Putamen (tissue), 1 donor: Measurements from ENCODE around the gene SORL1.

Source experiments
- DNase-seq: peaks from one replicate; pipeline ENCODE4 v3.0.0-alpha.2; 2016; ENCODE audit warnings: low spot score

SORL1 gene

GRCh38 chr11:121429556-121429955 lies 22.6 kb upstream of the SORL1 start:
- no peak for DNase-seq

GRCh38 chr11:121431820-121432526 lies 20.1 kb upstream of the SORL1 start:
- DNase-seq, result no peak

- no peak for DNase-seq
Measured at GRCh38 chr11:121435132-121435531, 17.0 kb upstream of the SORL1 start.

GRCh38 chr11:121435551-121436511 lies 16.3 kb upstream of the SORL1 start:
- DNase-seq, result no peak

GRCh38 chr11:121437018-121437685 lies 15.0 kb upstream of the SORL1 start:
- no peak for DNase-seq

GRCh38 chr11:121437686-121438078 lies 14.4 kb upstream of the SORL1 start:
- no peak for DNase-seq

- no peak for DNase-seq
Measured at GRCh38 chr11:121439337-121439736, 12.8 kb upstream of the SORL1 start.

GRCh38 chr11:121439759-121440158 lies 12.4 kb upstream of the SORL1 start:
- DNase-seq, result no peak

- no peak for DNase-seq
Measured at GRCh38 chr11:121441521-121441920, 10.6 kb upstream of the SORL1 start.

GRCh38 chr11:121443688-121444275 lies 8.3 kb upstream of the SORL1 start:
- DNase-seq, result no peak

GRCh38 chr11:121444526-121444925 lies 7.6 kb upstream of the SORL1 start:
- DNase-seq, result no peak

GRCh38 chr11:121445071-121445768 lies 6.9 kb upstream of the SORL1 start:
- no peak for DNase-seq

- DNase-seq, result no peak
Measured at GRCh38 chr11:121446752-121447156, 5.4 kb upstream of the SORL1 start.

GRCh38 chr11:121448011-121448410 lies 4.1 kb upstream of the SORL1 start:
- no peak for DNase-seq

GRCh38 chr11:121448431-121448941 lies 3.6 kb upstream of the SORL1 start:
- DNase-seq, result no peak

- DNase-seq, result no peak
Measured at GRCh38 chr11:121449123-121449522, 3.0 kb upstream of the SORL1 start.

- DNase-seq, result no peak
Measured at GRCh38 chr11:121449626-121450025, 2.5 kb upstream of the SORL1 start.

- DNase-seq, result no peak
Measured at GRCh38 chr11:121450401-121450800, 1.7 kb upstream of the SORL1 start.

- no peak for DNase-seq
Measured at GRCh38 chr11:121451178-121451985, 732 bp upstream of the SORL1 start.

GRCh38 chr11:121452609-121453150 lies 566 bp downstream of the SORL1 start, which contains the start of gene SORL1-AS1:
Gene SORL1-AS1 (minus strand): TSS chr11:121452967.
- no peak for DNase-seq
